ENCODE data around the gene INAFM2.

DNA sequence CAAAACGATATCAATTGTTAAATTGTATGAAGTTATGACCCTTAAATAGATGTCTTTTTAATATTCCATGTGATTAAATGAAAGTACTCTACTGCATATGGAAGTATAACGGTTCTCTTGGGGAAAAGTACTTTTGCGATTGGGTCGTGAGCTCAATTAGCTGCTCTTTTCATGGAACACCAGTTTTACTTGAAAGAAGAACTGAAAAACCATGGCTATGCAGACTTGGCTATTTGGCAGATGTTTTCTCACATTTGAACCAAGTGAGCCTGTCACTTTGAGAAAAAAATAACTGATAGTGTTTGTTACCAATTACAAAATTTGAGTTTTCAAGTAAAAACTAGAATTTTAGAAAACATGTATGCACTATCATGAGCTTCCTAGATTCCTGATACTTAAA is 5.9 kb upstream of the INAFM2 start:
- TF ChIP-seq EZH2phosphoT487 (IDR thresholded peaks at IDR 0.05) = no peak
- TF ChIP-seq, protein P1, sequence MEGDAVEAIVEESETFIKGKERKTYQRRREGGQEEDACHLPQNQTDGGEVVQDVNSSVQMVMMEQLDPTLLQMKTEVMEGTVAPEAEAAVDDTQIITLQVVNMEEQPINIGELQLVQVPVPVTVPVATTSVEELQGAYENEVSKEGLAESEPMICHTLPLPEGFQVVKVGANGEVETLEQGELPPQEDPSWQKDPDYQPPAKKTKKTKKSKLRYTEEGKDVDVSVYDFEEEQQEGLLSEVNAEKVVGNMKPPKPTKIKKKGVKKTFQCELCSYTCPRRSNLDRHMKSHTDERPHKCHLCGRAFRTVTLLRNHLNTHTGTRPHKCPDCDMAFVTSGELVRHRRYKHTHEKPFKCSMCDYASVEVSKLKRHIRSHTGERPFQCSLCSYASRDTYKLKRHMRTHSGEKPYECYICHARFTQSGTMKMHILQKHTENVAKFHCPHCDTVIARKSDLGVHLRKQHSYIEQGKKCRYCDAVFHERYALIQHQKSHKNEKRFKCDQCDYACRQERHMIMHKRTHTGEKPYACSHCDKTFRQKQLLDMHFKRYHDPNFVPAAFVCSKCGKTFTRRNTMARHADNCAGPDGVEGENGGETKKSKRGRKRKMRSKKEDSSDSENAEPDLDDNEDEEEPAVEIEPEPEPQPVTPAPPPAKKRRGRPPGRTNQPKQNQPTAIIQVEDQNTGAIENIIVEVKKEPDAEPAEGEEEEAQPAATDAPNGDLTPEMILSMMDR (IDR thresholded peaks at IDR 0.05) = no peak
